ENCODE measurements around the gene FADS3. TPM values are rescaled to one million over a fixed set of nuclear protein-coding genes. Genes with fewer than 3 reads are reported as not detected.
A peak's percentile ranks its signal among the peaks of the same experiment; 100 is the strongest.

Gene FADS3
- total and polyA plus RNA-seq, 9 of the 15 experiments (the other 6 are each of a cell fraction or from before 2014, with no cell fraction given): 0.97 to 148 (median 92.7) TPM

- TF ChIP-seq, protein P1, sequence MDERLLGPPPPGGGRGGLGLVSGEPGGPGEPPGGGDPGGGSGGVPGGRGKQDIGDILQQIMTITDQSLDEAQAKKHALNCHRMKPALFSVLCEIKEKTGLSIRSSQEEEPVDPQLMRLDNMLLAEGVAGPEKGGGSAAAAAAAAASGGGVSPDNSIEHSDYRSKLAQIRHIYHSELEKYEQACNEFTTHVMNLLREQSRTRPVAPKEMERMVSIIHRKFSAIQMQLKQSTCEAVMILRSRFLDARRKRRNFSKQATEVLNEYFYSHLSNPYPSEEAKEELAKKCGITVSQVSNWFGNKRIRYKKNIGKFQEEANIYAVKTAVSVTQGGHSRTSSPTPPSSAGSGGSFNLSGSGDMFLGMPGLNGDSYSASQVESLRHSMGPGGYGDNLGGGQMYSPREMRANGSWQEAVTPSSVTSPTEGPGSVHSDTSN (CRISPR knock-in tag; IDR thresholded peaks at IDR 0.05; ENCODE audit: low read depth): no peak
- TF ChIP-seq, protein P1 (tag; conservative IDR thresholded peaks at IDR 0.05; ENCODE audit: low read depth): no peak
- TF ChIP-seq, protein P2, sequence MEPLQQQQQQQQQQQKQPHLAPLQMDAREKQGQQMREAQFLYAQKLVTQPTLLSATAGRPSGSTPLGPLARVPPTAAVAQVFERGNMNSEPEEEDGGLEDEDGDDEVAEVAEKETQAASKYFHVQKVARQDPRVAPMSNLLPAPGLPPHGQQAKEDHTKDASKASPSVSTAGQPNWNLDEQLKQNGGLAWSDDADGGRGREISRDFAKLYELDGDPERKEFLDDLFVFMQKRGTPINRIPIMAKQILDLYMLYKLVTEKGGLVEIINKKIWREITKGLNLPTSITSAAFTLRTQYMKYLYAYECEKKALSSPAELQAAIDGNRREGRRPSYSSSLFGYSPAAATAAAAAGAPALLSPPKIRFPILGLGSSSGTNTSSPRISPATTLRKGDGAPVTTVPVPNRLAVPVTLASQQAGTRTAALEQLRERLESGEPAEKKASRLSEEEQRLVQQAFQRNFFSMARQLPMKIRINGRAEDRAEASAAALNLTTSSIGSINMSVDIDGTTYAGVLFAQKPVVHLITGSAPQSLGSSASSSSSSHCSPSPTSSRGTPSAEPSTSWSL (CRISPR knock-in tag; IDR thresholded peaks at IDR 0.05; ENCODE audit: borderline replicate concordance): no peak
- 0 out of 2 replicates have a peak, but pooled peaks have one; percentile 41 for TF ChIP-seq ZNF232 (CRISPR knock-in tag; IDR thresholded peaks at IDR 0.05)
- no peak for TF ChIP-seq HES1 (IDR thresholded peaks at IDR 0.05; ENCODE audit: low read depth)
- TF ChIP-seq FUS (optimal IDR thresholded peaks at IDR 0.05; ENCODE audit: low read depth, low read length): no peak
- TF ChIP-seq CHD7 (IDR thresholded peaks at IDR 0.05; ENCODE audit: low read depth, low read length): no peak
- no peak for TF ChIP-seq DPF2 (IDR thresholded peaks at IDR 0.05)
- TF ChIP-seq THAP12 (CRISPR knock-in tag; IDR thresholded peaks at IDR 0.05): 0 out of 2 replicates have a peak, but pooled peaks have one; percentile 32
Observed at GRCh38 chr11:61871158-61871597, 20.2 kb downstream of the FADS3 start (continued).

All from K562 (cell line).